Vagina (tissue), 2 donors: ENCODE data around the gene CACNG5. TPM values are rescaled to one million over a fixed set of nuclear protein-coding genes. Genes with fewer than 3 reads are reported as not detected.

ENCODE experiments used
- DNase-seq, 2 donors: peaks; one replicate each; pipeline ENCODE4 v3.0.0-alpha.2; 2017; ENCODE audit errors: extremely low spot score in 2 of 2
- H3K27ac ChIP-seq: fragments of 200-600 bp; sonication (generic); one replicate; pipeline ENCODE4 v1.5.1; 2019
- H3K27me3 ChIP-seq: fragments of 200-600 bp; sonication (generic); one replicate; pipeline ENCODE4 v1.5.1; 2019
- H3K36me3 ChIP-seq, 2 donors: fragments of 200-600 bp; sonication (generic); one replicate each; pipeline ENCODE4 v1.5.1; 2017 to 2019
- H3K4me1 ChIP-seq: fragments of 200-600 bp; sonication (generic); one replicate; pipeline ENCODE4 v1.5.1; 2019
- H3K4me3 ChIP-seq, 2 donors: fragments of 200-600 bp; sonication (generic); 1 replicate in 1 of 2; 2 replicates in 1 of 2; pipeline ENCODE4 v1.5.1; 2016 to 2019
- H3K9me3 ChIP-seq: fragments of 200-600 bp; sonication (generic); one replicate; pipeline ENCODE4 v1.5.1; 2019
- CTCF ChIP-seq, 3 experiments: fragments of 450-650 bp in 2 of 3; fragments of 200-600 bp in 1 of 3; sonication (generic) in 1 of 3; IDR thresholded peaks; one replicate each; pipeline ENCODE4 v1.5.1; 2017 to 2019; ENCODE audit warnings: antibody characterized with exemption in 3 of 3, mild to moderate bottlenecking in 2 of 3, moderate library complexity in 2 of 3
- POLR2A ChIP-seq, 2 donors: fragments of 450-650 bp; IDR thresholded peaks; one replicate each; pipeline ENCODE4 v1.6.1; 2017; ENCODE audit warnings: antibody characterized with exemption in 2 of 2, mild to moderate bottlenecking in 2 of 2, moderate library complexity in 2 of 2
- POLR2AphosphoS5 ChIP-seq, 2 donors: sonication (generic); formaldehyde crosslinking; IDR thresholded peaks; one replicate each; pipeline ENCODE4 v1.9.0; 2017; ENCODE audit warnings: antibody characterized with exemption in 2 of 2, mild to moderate bottlenecking in 2 of 2, low read depth in 1 of 2; ENCODE audit not compliant: insufficient read depth in 1 of 2
- intact Hi-C: fragments of 100-400 bp; cut with DNase I; formaldehyde crosslinking; loops from one replicate; pipeline ENCODE4 v1.15.1; 2023
- total RNA-seq: library from RNA; depleted of rRNA; stranded (reverse); fragments of >200 nt; gene quantifications from one replicate; pipeline ENCODE4 v1.2.3, GENCODE V29; 2016

Gene CACNG5
- total RNA-seq, 1 donor from 2014 or later, result not detected

GRCh38 chr17:66849851-66850580 lies 15.1 kb downstream of the CACNG5 start:
- Histone ChIP-seq H3K4me3 (no peak overlapping the region), H3K27ac (no peak overlapping the region), H3K36me3 (no peaks in the 10 kb centered on the region), H3K4me1 (no peaks in the 10 kb centered on the region), H3K27me3 (no peaks in the 10 kb centered on the region), H3K9me3 (no peaks in the 10 kb centered on the region)
- DNase-seq, result peak in 1 of 2 donors; percentile 93
- TF ChIP-seq POLR2A (IDR thresholded peaks at IDR 0.05) (no peak), POLR2AphosphoS5 (IDR thresholded peaks at IDR 0.05; ENCODE audit: insufficient read depth in 1 of 2, low read depth in 1 of 2) (no peak), CTCF (IDR thresholded peaks at IDR 0.05) (no peak)
- intact Hi-C loops, result no loop called here

GRCh38 chr17:66850692-66851091 lies 15.8 kb downstream of the CACNG5 start:
- intact Hi-C loops, result no loop called here

DNA sequence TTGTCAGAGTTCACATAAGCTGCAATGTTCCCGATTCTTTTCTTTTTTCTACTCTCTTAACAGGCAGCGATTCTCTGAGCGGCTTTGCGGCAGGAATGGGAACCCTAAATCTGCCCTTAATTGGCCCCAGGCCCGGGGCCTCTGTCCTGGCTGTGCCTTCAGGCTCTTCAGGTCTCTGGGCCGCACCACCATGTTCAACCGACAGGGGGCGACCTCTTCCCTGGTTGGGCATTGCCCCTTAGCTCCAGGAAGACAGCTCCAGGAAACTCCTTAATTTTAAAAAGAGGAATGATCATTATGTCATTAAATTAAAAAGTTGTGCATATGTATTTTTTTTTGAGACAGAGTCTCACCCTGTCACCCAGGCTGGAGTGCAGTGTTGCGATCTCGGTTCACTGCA lies 20.3 kb downstream of the CACNG5 start:
- H3K4me3 ChIP-seq, result no peak overlapping the region
- no peak overlapping the region for H3K27ac ChIP-seq
- H3K27me3 ChIP-seq, result no peaks in the 10 kb centered on the region
- H3K9me3 ChIP-seq, result no peaks in the 10 kb centered on the region
- H3K4me1 ChIP-seq, result no peaks in the 10 kb centered on the region
- no peak for DNase-seq
- H3K36me3 ChIP-seq, result no peaks in the 10 kb centered on the region
- TF ChIP-seq POLR2AphosphoS5 (IDR thresholded peaks at IDR 0.05; ENCODE audit: insufficient read depth in 1 of 2, low read depth in 1 of 2) (no peak), CTCF (IDR thresholded peaks at IDR 0.05) (no peak), POLR2A (IDR thresholded peaks at IDR 0.05) (no peak)
- intact Hi-C loops, result no loop called here

More at GRCh38 chr17:66850692-66851091, 15.8 kb downstream of the CACNG5 start:
- no peak for DNase-seq
- Histone ChIP-seq H3K4me3 (no peak overlapping the region), H3K36me3 (no peaks in the 10 kb centered on the region), H3K9me3 (no peaks in the 10 kb centered on the region), H3K4me1 (no peaks in the 10 kb centered on the region), H3K27me3 (no peaks in the 10 kb centered on the region), H3K27ac (no peak overlapping the region)
- TF ChIP-seq POLR2A (IDR thresholded peaks at IDR 0.05), result no peak
- TF ChIP-seq CTCF (IDR thresholded peaks at IDR 0.05), result no peak
- no peak for TF ChIP-seq POLR2AphosphoS5 (IDR thresholded peaks at IDR 0.05; ENCODE audit: insufficient read depth in 1 of 2, low read depth in 1 of 2)

GRCh38 chr17:66858226-66859083 lies 23.5 kb downstream of the CACNG5 start:
- TF ChIP-seq POLR2A (IDR thresholded peaks at IDR 0.05) (no peak), POLR2AphosphoS5 (IDR thresholded peaks at IDR 0.05; ENCODE audit: insufficient read depth in 1 of 2, low read depth in 1 of 2) (no peak), CTCF (IDR thresholded peaks at IDR 0.05) (no peak)
- Histone ChIP-seq H3K4me1 (no peaks in the 10 kb centered on the region), H3K4me3 (no peak overlapping the region), H3K27ac (no peak overlapping the region), H3K27me3 (no peaks in the 10 kb centered on the region), H3K9me3 (no peaks in the 10 kb centered on the region), H3K36me3 (no peaks in the 10 kb centered on the region)
- DNase-seq, result no peak
- intact Hi-C loops, result no loop called here
